OCI-LY7 (cell line): ENCODE results near the gene EVX2.

ENCODE experiments used
- CTCF ChIP-seq: fragments of 200-600 bp; sonication (generic); conservative IDR thresholded peaks from 2 replicates; pipeline ENCODE4 v1.5.1; 2014; ENCODE audit warnings: mild to moderate bottlenecking, antibody characterized with exemption, low read length, moderate library complexity, mixed read lengths
- EZH2phosphoT487 ChIP-seq: fragments of 200-600 bp; sonication (generic); IDR thresholded peaks from 2 replicates; pipeline ENCODE4 v1.6.1; 2018; ENCODE audit warnings: low read depth, borderline replicate concordance, mild to moderate bottlenecking, mixed run types, antibody characterized with exemption, low read length, moderate library complexity, mixed read lengths

GRCh38 chr2:176082824-176083751 is 674 bp downstream of the EVX2 start:
- TF ChIP-seq CTCF (no peak), EZH2phosphoT487 (no peak)
